ENCODE results near the gene RBAK.
"Not testable (repeated sequence)": the region's sequence is repeated elsewhere in the genome, so short reads cannot be mapped to it uniquely, and the experiment has no call there.

Gene RBAK

DNA sequence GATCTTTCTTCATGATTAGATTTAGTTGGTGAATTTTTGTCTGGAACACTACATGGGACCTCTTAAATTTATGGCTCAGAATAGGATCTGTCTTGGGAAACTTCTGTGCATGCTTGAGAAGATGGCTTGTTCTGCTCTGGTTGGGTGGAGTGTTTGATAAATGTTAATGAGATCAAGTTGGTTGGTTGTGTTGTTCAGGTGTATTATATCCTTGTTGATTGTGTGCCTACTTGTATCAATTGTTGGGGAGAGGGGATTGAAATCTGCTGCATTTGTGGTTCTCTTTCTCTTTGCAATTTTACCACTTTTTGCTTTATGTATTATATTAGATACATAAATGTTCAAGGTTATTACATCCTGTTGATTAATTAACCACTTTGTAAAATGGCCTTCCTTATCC lies 6.1 kb downstream of the RBAK start:
- DNase-seq (ENCODE audit: low spot score): not testable (repeated sequence)

DNA sequence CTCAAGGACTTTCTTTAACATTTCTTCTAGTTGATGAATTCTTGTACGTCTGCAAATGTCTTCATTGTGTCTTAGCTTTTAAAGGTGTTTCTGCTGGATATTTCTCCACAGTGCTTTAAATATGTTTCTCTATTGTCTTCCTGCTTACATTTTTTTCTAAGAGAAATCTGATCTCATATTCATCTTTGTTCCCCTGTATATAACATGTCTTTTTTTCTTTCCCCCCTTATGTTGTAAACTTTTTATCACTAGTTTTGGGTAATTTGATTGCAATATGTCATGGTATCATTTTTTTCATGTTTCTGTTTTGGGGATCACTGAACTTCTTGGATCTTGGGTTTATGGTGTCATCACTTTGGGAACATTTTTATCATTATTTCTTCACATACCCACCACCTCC lies 7.5 kb downstream of the RBAK start:
- DNase-seq (ENCODE audit: low spot score): no peak

DNA sequence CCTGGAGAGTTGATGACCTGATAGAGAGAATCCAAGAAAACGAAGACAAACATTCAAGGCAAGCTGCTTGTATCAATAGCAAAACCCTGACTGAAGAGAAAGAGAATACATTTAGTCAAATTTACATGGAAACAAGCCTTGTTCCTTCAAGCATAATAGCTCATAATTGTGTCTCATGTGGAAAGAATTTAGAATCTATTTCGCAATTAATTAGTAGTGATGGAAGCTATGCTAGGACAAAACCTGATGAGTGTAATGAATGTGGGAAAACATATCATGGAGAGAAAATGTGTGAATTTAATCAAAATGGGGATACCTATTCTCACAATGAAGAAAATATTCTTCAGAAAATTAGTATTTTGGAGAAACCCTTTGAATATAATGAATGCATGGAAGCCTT lies 18.0 kb downstream of the RBAK start:
- DNase-seq (ENCODE audit: low spot score): no peak

DNA sequence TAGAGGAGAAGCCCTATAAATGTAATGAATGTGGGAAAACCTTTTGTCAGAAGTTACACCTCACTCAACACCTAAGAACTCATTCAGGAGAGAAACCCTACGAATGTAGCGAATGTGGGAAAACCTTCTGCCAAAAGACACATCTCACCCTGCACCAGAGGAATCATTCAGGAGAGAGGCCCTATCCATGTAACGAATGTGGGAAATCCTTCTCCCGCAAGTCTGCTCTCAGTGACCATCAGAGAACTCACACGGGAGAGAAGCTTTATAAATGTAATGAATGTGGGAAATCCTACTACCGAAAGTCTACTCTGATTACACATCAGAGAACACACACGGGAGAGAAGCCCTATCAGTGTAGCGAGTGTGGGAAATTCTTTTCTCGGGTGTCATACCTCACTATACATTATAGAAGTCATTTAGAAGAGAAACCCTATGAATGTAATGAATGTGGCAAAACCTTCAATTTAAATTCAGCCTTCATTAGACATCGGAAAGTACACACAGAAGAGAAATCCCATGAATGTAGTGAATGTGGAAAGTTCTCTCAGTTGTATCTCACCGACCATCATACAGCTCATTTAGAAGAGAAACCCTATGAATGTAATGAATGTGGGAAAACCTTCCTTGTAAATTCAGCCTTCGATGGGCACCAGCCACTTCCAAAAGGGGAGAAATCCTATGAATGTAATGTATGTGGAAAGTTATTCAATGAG lies 18.9 kb downstream of the RBAK start:
- no peak for DNase-seq (ENCODE audit: low spot score)

DNA sequence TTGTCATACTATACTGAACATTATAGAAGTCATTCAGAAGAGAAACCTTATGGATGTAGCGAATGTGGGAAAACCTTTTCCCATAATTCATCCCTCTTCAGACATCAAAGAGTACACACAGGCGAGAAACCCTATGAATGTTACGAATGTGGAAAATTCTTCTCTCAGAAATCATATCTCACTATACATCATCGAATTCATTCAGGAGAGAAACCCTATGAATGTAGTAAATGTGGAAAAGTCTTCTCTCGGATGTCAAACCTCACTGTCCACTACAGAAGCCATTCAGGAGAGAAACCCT lies 19.4 kb downstream of the RBAK start:
- no peak for DNase-seq (ENCODE audit: low spot score)

DNA sequence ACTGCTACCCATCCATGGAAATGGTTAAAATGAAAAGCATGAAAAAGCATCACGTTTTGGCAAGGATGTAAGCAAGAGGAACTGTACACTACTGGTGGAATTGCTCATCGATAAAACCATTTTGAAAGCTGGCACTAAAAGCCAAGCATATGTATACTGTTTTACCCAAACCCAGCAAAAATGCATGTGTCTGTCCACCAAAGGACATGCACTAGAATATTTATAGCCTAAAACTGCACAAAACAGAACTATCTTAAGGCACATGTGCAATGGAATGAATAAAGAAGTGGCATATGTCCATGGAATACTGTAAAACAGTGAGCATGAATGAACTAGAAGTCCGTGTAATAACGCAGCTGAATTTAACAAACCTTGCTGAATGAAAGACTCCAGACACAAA lies 22.9 kb downstream of the RBAK start:
- no peak for DNase-seq (ENCODE audit: low spot score)

DNA sequence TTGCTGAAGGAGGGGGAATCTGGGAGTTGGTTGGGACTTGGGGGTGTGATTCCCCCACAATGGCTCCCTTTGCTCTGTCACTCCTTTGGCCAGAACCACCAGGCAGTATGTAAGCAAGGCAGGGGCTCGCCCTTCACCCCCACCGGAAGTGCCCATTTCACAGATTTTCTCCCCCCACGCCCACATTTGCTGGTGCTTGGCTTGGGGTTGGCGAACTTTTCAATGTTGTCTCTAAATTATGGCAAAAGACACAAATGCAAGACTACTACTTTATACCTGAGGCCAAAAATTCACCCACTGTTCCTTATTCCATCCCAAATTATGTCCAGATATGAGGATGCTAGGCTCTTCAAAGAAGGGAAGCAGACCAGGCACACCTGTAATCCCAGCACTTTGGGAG lies 24.5 kb downstream of the RBAK start:
- DNase-seq (ENCODE audit: low spot score): no peak

DNA sequence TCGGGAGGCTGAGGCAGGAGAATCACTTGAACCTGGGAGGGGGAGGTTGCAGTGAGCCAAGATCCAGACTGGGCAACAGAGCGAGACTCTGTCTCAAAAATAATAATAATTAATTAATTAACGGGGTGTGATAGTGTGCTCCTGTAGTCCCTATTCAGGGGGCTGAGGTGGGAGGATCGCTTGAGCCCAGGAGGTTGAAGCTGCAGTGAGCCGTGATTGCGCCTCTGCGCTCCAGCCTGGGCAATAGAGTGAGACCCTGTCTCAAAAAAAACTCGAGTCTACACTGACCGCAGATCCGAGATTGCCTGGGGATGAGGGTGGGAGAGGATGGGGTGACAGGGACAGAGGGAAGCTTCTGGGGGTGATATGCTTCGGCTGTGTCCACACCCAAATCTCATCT lies 29.5 kb downstream of the RBAK start:
- DNase-seq (ENCODE audit: low spot score): not testable (repeated sequence)

DNA sequence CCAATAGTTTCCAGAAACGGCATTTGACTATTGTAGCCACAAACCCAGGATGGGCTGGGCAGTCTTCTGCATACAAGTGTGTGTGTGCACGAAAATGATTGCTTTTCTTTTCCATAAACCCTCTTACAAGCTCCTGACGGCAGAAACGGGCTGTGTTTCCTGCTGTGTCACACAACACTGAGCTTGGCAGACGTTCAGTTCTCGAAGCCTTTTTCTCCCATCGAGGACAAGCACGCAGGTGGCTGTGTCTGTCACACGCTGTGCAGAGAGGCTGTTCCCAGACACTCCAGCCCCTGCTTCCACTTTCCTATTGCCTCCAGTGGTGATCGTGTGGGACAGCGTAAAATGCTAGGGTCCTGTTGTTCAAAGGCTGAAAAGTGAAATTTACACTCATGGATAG lies 32.1 kb downstream of the RBAK start:
- DNase-seq (ENCODE audit: low spot score): no peak

DNA sequence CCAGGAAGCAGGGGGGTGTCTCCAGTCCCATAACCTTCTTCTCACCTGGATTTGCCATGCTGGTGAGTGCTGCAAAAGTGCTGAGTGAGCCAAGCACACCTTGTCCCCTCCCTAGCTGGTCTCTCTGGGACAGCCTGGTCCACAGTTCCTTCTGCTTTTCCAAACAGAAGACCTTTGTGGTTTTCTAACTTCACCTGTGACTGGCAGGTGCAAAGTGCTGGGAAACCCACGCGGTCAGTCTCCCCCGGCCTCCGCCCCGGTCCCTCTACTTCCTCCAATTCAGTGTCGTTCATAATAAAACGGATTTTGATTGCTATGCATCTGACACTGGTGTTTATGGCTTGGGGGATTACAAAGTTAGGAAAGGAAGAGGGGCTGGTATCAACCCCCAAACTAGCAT lies 37.1 kb downstream of the RBAK start:
- no peak for DNase-seq (ENCODE audit: low spot score)

DNA sequence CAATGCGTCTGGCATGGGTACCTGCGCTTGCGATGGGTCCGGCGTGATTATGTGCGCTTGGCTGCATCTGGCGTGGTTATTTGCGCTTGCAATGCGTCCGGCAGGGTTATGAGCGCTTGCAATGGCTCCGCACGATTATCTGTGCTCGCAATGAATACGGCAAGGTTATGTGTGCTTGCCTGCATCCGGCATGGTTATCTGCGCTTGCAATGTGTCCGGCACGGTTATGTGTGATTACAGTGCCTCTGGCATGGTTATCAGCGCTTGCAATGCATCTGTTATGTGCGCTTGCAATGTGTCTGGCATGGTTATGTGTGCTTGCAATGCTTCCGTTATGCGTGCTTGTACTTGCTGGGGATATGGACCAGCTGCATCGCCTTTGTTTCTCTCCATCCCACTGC lies 37.7 kb downstream of the RBAK start:
- no peak for DNase-seq (ENCODE audit: low spot score)

DNA sequence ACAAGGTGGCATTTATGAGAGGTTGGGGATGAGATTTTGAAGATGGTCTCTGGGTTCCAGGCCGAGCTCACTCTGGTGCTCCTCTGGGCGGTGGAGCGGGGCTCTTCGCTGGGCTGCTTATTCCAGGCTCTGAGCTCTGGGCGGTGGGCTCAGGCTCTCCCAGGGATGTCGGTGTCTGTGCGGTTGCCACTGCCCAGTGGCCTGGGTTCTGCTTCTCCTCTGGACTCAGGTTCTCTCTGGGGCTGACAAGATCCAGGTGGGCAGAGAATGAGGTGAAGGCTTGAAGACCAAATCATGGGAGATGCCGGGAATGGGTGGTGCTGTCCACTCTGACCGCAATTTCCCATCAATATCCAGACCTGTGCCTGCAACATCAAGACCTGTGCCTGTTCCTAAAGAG lies 40.6 kb downstream of the RBAK start:
- DNase-seq (ENCODE audit: low spot score): no peak

DNA sequence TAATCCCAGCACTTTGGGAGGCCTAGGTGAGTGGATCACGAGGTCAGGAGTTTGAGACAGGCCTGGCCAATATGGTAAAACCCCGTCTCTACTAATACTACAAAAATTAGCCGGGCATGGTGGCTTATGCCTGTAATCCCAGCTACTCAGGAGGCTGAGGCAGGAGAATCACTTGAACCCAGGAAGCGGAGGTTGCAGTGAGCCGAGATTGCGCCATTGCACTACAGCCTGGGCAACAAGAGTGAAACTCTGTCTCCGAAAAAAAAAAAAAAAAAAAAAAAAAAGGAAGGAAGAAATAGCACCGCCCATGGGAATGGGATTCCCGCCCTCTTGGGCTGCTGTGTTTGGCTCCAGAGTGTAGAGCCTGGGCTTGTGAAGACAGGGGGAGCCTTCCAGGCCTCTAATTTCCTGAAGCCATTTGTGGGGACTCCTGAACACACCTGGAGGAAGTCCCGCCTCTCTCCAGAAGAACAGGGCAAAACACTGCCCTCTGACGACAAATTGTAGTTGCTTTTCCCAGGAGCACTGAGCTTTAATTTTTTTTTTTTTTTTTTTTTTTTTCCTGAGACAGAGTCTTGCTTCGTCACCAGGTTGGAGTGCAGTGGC lies 42.7 kb downstream of the RBAK start:
- not testable (repeated sequence) for DNase-seq (ENCODE audit: low spot score)

DNA sequence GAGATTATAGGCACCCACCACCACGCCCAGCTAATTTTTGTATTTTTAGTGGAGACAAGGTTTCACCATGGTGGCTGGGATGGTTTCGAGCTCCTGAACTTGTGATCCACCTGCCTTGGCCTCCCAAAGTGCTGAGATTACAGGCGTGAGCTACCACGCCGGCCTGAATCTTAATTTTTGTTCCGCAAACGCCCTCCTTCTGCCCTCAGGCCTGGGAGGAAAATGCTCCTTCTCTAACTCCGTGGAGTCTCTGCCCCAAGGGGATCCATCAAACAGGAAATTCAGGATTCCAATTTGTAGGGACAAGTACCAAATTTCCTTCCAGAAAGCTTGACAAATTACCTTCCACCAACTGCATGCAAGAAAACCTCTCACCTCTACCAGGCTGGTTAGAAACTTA lies 43.2 kb downstream of the RBAK start:
- no peak for DNase-seq (ENCODE audit: low spot score)

DNA sequence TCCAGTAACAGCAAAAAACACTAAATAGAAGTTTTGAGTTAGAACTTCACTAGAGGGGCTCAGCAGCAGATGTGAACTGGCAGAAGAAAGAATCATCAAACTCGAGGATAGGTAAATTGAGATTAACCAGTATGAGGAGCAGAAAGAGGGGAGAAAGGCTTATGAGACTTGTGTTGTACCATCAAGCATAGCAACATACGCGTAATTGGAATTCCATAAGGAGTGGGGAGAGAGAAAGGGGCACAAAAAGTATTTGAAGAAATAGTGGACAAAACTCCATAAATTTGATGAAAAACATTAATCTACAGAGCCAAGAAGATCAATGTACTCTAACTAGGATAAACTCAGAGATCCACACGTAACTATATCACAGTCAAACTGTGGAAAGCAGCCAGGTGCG lies 48.3 kb downstream of the RBAK start:
- no peak for DNase-seq (ENCODE audit: low spot score)

DNA sequence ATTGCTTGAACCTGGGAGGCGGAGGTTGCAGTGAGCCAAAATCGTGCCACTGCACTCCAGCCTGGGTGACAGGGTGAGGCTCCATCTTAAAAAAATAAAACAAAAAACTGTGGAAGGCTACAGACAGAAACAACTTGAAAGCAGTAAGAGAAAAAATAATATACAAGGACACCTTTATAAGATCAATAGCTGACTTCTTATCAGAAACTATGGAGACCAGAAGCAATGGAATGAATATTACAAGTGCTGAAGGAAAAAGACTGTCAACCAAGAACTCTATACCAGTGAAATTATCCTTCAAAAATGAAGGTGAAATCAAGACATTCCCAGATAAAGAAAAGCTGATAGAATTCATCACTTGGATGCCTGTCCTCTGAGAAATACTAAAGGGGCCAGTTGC lies 49.0 kb downstream of the RBAK start:
- DNase-seq (ENCODE audit: low spot score): no peak

DNA sequence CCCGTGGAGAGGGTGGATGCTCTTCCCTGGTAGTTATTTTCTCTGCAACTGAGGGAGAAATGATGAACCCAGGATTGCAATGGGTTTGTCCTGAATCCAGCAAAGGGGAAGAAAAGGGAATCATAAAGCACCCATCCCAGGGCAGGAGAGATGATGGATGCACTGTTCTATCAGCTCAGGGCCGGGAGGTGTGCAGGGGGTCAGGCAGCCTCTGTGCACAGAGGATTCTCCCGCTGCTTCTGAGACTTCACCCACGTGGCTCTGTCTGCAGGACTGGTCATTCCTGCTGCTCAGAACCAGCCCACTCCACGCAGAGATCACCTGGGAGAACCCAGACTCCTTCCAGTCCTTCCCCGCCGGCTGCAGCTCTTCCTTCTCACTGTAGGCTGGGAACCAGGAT lies 70.7 kb downstream of the RBAK start:
- DNase-seq (ENCODE audit: low spot score): no peak

DNA sequence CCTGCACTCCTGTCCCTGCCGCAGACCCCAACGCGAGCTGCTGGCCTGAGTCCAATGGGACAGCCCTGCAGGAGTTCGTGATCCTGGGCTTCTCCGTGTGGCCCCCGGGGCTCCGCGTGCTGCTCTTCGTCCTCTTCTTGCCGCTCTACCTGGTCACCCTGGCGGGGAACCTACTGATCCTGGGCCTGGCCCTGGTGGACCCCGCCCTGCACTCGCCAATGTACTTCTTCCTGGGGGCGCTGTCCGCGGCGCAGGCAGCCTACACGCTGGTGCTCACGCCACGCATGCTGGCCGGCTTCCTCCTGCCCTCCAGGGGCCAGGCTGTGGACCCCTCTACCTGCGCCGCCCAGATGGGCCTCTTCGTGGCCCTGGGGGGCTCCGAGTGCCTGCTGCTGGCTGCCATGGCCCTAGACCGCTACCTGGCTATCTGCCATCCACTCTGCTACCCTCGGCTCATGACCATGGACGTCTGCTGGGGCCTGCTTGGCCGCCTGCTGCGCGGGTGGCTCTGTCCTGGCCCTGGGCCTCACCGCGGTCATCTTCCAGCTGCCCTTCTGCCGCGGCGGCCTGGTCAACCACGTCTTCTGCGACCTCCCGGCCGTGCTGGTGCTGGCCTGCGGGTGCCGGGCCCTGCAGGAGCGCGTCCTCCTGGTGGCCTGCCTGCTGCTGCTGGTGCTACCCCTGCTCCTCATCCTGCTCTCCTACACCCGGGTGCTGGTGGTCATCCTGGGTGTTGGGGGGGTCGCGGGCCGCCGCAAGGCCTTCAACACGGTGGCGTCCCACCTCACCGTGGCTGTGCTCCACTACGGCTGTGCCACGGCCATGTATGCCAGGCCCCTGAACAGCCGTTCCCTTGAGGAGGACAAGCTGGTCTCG lies 71.7 kb downstream of the RBAK start:
- no peak for DNase-seq (ENCODE audit: low spot score)

Data from putamen (tissue), 1 donor.